Glutamatergic neuron (in vitro differentiated cells): ENCODE measurements around the gene NEURL1B. TPM values are rescaled to one million over a fixed set of nuclear protein-coding genes. Genes with fewer than 3 reads are reported as not detected.

Source experiments
- DNase-seq: peaks from one replicate; pipeline ENCODE4 v3.0.0; 2022
- H3K27ac Mint-ChIP-seq: one replicate; pipeline ENCODE4 v1.8.0; 2020; ENCODE audit warnings: mild to moderate bottlenecking, mixed read lengths, inconsistent platforms; ENCODE audit not compliant: unreplicated experiment
- H3K27me3 Mint-ChIP-seq: one replicate; pipeline ENCODE4 v1.8.0; 2020; ENCODE audit warnings: mild to moderate bottlenecking, moderate library complexity, mixed read lengths, inconsistent platforms; ENCODE audit not compliant: unreplicated experiment
- H3K36me3 Mint-ChIP-seq: one replicate; pipeline ENCODE4 v1.8.0; 2020; ENCODE audit warnings: mild to moderate bottlenecking, mixed read lengths, inconsistent platforms; ENCODE audit not compliant: unreplicated experiment
- H3K4me1 Mint-ChIP-seq: one replicate; pipeline ENCODE4 v1.8.0; 2020; ENCODE audit warnings: mild to moderate bottlenecking, low read depth, mixed read lengths, inconsistent platforms; ENCODE audit not compliant: unreplicated experiment
- H3K4me3 Mint-ChIP-seq: one replicate; pipeline ENCODE4 v1.8.0; 2020; ENCODE audit warnings: mild to moderate bottlenecking, mixed read lengths, inconsistent platforms; ENCODE audit not compliant: unreplicated experiment
- H3K9me3 Mint-ChIP-seq: one replicate; pipeline ENCODE4 v1.8.0; 2020; ENCODE audit warnings: mild to moderate bottlenecking, moderate library complexity, mixed read lengths, inconsistent platforms; ENCODE audit not compliant: unreplicated experiment
- total RNA-seq: library from RNA; stranded (reverse); fragmentation: NEBNext Ultra II Directional; extraction: Animal tissue kit (Norgen Biotek cat#: 25700); gene quantifications from one replicate; pipeline ENCODE4 v1.2.1, GENCODE V29; 2021; ENCODE audit not compliant: unreplicated experiment
- TF ChIP-seq, protein P1 (sequence below): fragments of 200-600 bp; sonication (generic); IDR thresholded peaks from one replicate; pipeline ENCODE4 v1.5.0; 2021; ENCODE audit not compliant: partially characterized antibody, unreplicated experiment

Gene NEURL1B
- total RNA-seq, 1 donor from 2014 or later = 11.4 TPM

DNA sequence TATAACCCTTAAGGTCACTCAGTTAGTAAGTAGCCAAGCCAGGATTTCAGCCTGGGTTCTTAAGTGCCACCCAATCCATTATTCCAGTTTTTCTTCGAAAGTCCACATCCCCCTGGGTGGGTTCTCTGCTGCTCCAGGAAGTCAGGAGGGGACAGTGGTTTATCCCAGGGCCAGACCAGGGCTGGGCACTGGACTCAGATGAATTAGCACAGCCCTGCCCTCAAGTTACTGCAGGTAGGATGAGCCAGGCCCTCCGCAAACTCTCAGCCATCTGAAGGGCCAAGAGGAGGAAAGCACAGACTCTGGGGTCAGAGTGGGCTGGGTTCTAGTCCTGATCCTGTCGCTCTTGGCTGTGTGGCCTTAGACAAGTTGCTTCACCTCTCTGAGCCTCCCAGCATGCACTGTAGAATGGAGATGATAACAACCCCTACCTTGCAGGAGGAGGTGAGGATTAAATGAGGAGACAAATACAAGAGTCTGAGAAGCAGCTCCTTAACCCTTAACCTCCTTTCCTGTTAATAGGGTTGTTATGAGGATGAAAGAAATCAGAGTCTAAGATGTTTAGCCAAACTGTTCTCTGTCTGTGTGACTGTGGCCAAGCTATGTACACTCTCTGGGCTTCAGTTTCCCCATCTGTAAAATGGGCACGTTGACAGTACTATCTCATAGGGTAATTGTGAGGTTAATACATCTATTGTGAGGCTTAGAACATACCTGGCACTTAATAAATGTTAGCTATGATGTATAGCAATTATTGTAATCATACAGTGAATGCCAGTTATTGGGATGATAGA is 6.8 kb upstream of the NEURL1B start:
- H3K4me3 Mint-ChIP-seq = no peak overlapping the region
- H3K4me1 Mint-ChIP-seq = no peaks in the 10 kb centered on the region
- DNase-seq = no peak
- no peak overlapping the region for H3K27ac Mint-ChIP-seq
- peaks cover 5% of the 10 kb centered on the region for H3K27me3 Mint-ChIP-seq
- H3K9me3 Mint-ChIP-seq = peaks cover 3% of the 10 kb centered on the region
- no peaks in the 10 kb centered on the region for H3K36me3 Mint-ChIP-seq
- TF ChIP-seq, protein P1, sequence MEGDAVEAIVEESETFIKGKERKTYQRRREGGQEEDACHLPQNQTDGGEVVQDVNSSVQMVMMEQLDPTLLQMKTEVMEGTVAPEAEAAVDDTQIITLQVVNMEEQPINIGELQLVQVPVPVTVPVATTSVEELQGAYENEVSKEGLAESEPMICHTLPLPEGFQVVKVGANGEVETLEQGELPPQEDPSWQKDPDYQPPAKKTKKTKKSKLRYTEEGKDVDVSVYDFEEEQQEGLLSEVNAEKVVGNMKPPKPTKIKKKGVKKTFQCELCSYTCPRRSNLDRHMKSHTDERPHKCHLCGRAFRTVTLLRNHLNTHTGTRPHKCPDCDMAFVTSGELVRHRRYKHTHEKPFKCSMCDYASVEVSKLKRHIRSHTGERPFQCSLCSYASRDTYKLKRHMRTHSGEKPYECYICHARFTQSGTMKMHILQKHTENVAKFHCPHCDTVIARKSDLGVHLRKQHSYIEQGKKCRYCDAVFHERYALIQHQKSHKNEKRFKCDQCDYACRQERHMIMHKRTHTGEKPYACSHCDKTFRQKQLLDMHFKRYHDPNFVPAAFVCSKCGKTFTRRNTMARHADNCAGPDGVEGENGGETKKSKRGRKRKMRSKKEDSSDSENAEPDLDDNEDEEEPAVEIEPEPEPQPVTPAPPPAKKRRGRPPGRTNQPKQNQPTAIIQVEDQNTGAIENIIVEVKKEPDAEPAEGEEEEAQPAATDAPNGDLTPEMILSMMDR = no peak

DNA sequence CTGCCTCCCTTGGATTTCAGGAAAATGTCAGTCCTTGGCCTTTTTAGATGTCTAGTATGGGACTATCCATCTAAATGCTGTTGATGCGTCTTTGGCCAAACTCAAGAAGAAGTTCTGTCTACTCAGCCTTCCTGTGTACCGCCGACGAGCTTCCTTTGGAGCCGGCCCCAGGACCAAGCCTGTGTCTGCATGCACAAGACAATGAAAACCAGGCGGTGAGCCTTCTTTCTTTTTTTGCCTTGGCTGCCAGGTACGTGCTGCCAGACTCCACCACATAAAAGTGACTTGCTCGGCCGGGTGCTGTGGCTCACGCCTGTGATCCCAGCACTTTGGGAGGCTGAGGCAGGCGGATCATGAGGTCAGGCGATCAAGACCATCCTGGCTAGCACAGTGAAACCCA is 6.0 kb upstream of the NEURL1B start:
- no peaks in the 10 kb centered on the region for H3K36me3 Mint-ChIP-seq
- peaks cover 3% of the 10 kb centered on the region for H3K9me3 Mint-ChIP-seq
- no peaks in the 10 kb centered on the region for H3K4me1 Mint-ChIP-seq
- DNase-seq = no peak
- H3K4me3 Mint-ChIP-seq = no peak overlapping the region
- TF ChIP-seq, protein P1 = no peak
- no peak overlapping the region for H3K27ac Mint-ChIP-seq
- peaks cover 5% of the 10 kb centered on the region for H3K27me3 Mint-ChIP-seq

DNA sequence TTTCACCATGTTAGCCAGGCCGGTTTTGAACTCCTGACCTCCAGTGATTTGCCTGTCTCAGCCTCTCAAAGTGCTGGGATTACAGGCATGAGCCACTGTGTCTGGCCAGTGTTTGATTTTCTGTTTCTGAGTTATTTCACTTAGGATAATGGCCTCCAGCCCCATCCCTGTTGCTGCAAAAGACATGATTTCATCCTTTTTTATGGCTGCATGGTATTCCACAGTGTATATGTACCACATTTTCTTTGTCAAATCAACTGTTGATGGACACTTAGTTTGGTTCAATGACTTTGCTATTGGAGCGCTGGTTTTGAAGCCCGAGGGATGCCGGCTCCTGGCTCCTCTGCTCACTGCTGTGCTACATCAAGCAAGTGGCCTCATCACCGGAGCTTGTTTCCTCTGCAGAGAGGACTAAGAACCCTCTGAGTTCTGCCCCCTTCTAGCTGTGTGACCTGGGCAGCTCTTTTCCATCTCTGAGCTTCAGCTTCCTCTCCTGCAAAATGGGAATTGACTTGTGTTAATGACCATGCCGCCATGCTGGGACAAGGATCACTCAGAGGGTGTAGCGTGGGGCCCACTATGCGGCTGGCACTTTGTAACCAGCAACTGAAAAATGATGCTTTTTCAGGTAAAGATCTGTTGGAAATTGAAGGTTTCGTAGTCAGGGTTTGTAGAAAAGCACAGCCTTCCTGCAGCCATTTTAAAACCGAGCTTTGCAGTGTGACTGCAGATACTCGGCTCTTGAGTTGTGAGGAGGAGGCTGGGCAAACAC is 4.6 kb upstream of the NEURL1B start:
- no peaks in the 10 kb centered on the region for H3K4me1 Mint-ChIP-seq
- H3K4me3 Mint-ChIP-seq = no peak overlapping the region
- H3K27ac Mint-ChIP-seq = no peak overlapping the region
- peaks cover 9% of the 10 kb centered on the region for H3K27me3 Mint-ChIP-seq
- no peak for DNase-seq
- H3K36me3 Mint-ChIP-seq = no peaks in the 10 kb centered on the region
- peaks cover 7% of the 10 kb centered on the region for H3K9me3 Mint-ChIP-seq
- TF ChIP-seq, protein P1 = no peak

DNA sequence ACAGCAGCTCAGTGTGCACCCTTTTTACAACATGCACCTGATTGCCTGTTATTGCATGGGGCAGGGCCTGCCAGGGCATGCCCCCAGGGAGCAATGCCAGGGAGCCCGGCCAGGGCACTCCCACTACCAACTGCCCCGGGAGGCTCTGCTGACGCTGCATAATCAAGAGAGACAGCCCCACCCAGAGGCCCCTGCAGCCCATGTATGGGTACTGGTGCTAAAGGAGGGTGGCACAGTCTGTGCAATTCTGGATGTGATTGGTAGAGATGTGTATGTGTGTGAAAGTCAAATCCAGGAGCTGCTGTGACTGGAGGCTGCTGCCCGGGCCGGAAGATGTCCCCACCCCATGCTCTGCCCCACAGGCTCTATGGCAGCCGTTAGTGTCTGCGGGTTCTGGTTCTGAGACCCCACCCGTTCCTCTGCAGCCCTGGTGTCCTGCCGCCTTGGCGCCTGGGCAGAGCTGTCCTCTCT is 3.9 kb upstream of the NEURL1B start:
- Mint-ChIP-seq H3K4me3 (no peak overlapping the region), H3K4me1 (peaks cover 2% of the 10 kb centered on the region), H3K9me3 (peaks cover 7% of the 10 kb centered on the region), H3K27me3 (peaks cover 10% of the 10 kb centered on the region), H3K27ac (no peak overlapping the region), H3K36me3 (no peaks in the 10 kb centered on the region)
- TF ChIP-seq, protein P1 = no peak
- no peak for DNase-seq

DNA sequence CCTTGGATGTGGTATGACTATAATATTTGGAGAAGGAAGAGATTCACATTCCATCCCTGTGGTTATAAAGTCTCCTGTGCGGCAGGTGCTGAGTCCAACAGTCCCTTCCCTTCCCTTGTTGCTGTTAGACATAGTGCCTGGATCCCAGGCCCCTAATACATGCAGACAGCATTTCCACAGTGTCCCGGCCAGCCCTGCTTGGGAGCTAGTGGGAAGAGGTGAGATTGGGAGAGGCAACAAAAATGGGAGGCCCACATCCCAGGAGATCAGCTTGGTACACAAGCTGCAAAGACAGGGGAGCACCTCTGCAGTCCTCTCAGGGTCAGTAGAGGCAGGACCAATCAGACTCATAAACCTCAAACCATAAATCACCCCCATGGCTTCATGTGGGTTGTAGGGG is 3.3 kb upstream of the NEURL1B start:
- Mint-ChIP-seq H3K36me3 (no peaks in the 10 kb centered on the region), H3K27me3 (peaks cover 12% of the 10 kb centered on the region), H3K9me3 (peaks cover 7% of the 10 kb centered on the region), H3K27ac (no peak overlapping the region), H3K4me1 (peaks cover 3% of the 10 kb centered on the region), H3K4me3 (no peak overlapping the region)
- TF ChIP-seq, protein P1 = no peak
- no peak for DNase-seq
